Measurements from ENCODE around the gene KCNMA1. TPM values are rescaled to one million over a fixed set of nuclear protein-coding genes. Genes with fewer than 3 reads are reported as not detected.
A peak's percentile ranks its signal among the peaks of the same experiment; 100 is the strongest.

The KCNMA1 gene
- total RNA-seq, 2 donors from 2014 or later, result 29.1 to 37.9 TPM

GRCh38 chr10:77180104-77180503 is 457.5 kb downstream of the KCNMA1 start:
- H3K27ac ChIP-seq, result peak overlapping the region in 1 of 2 donors; percentile 50
- no peak for TF ChIP-seq CTCF (IDR thresholded peaks at IDR 0.05)
- no peak for TF ChIP-seq POLR2A (IDR thresholded peaks at IDR 0.05)
- TF ChIP-seq POLR2AphosphoS5 (IDR thresholded peaks at IDR 0.05), result no peak
- DNase-seq (ENCODE audit: low spot score), result no peak
- 87% methylated on average over 2 of the region's 2 CpGs for WGBS
- no peaks in the 10 kb centered on the region for H3K9me3 ChIP-seq
- no peaks in the 10 kb centered on the region for H3K27me3 ChIP-seq (replicated peaks; ENCODE audit: insufficient read depth)
- H3K4me1 ChIP-seq (replicated peaks), result no peaks in the 10 kb centered on the region
- intact Hi-C loops (cut with DNase I), result no loop called here
- H3K36me3 ChIP-seq, result no peaks in the 10 kb centered on the region
- H3K4me3 ChIP-seq, result no peak overlapping the region

GRCh38 chr10:77179015-77179695 is 458.5 kb downstream of the KCNMA1 start:
- Histone ChIP-seq H3K4me3 (no peak overlapping the region), H3K36me3 (no peaks in the 10 kb centered on the region), H3K4me1 (replicated peaks) (no peaks in the 10 kb centered on the region), H3K27me3 (replicated peaks; ENCODE audit: insufficient read depth) (no peaks in the 10 kb centered on the region), H3K9me3 (no peaks in the 10 kb centered on the region), H3K27ac (peak overlapping the region in 1 of 2 donors; percentile 50)
- intact Hi-C loops (cut with DNase I), result loop anchor here (5.0 kb wide), 3 partner anchors 108 to 213 kb away; no protein-coding TSS in a partner anchor
- peak; percentile 51 for DNase-seq (ENCODE audit: low spot score)
- 63% methylated on average over 12 of the region's 12 CpGs for WGBS
- TF ChIP-seq POLR2AphosphoS5 (IDR thresholded peaks at IDR 0.05) (peak; percentile 43), CTCF (IDR thresholded peaks at IDR 0.05) (no peak), POLR2A (IDR thresholded peaks at IDR 0.05) (no peak)

- Histone ChIP-seq H3K4me3 (no peak overlapping the region), H3K36me3 (no peaks in the 10 kb centered on the region), H3K27me3 (replicated peaks; ENCODE audit: insufficient read depth) (no peaks in the 10 kb centered on the region), H3K9me3 (no peaks in the 10 kb centered on the region), H3K4me1 (replicated peaks) (no peaks in the 10 kb centered on the region), H3K27ac (peak overlapping the region in 1 of 2 donors; percentile 50)
- 76% methylated on average over 1 of the region's 1 CpG for WGBS
- intact Hi-C loops (cut with DNase I), result loop anchor here (5.0 kb wide), 3 partner anchors 110 to 215 kb away; no protein-coding TSS in a partner anchor
- TF ChIP-seq POLR2AphosphoS5 (IDR thresholded peaks at IDR 0.05) (no peak), CTCF (IDR thresholded peaks at IDR 0.05) (no peak), POLR2A (IDR thresholded peaks at IDR 0.05) (no peak)
- DNase-seq (ENCODE audit: low spot score), result no peak
Measured at GRCh38 chr10:77177589-77177988, 460.0 kb downstream of the KCNMA1 start.

- Histone ChIP-seq H3K4me3 (no peak overlapping the region), H3K36me3 (no peaks in the 10 kb centered on the region), H3K27me3 (replicated peaks; ENCODE audit: insufficient read depth) (no peaks in the 10 kb centered on the region), H3K9me3 (no peaks in the 10 kb centered on the region), H3K4me1 (replicated peaks) (no peaks in the 10 kb centered on the region), H3K27ac (no peak overlapping the region)
- TF ChIP-seq POLR2A (IDR thresholded peaks at IDR 0.05) (no peak), CTCF (IDR thresholded peaks at IDR 0.05) (no peak), POLR2AphosphoS5 (IDR thresholded peaks at IDR 0.05) (no peak)
- DNase-seq (ENCODE audit: low spot score), result no peak
- intact Hi-C loops (cut with DNase I), result loop anchor here (5.0 kb wide), 3 partner anchors 110 to 215 kb away; no protein-coding TSS in a partner anchor
Measured at GRCh38 chr10:77177161-77177560, 460.4 kb downstream of the KCNMA1 start.

- no peaks in the 10 kb centered on the region for H3K4me1 ChIP-seq (replicated peaks)
- TF ChIP-seq POLR2AphosphoS5 (IDR thresholded peaks at IDR 0.05) (no peak), POLR2A (IDR thresholded peaks at IDR 0.05) (no peak), CTCF (IDR thresholded peaks at IDR 0.05) (no peak)
- WGBS, result 74% methylated on average over 3 of the region's 3 CpGs
Measured at GRCh38 chr10:77176232-77176631, 461.4 kb downstream of the KCNMA1 start.

More at GRCh38 chr10:77176232-77176631, 461.4 kb downstream of the KCNMA1 start:
- intact Hi-C loops (cut with DNase I), result loop anchor here (5.0 kb wide), 3 partner anchors 111 to 216 kb away; no protein-coding TSS in a partner anchor
- H3K27ac ChIP-seq, result peak overlapping the region; percentile 25 to 32
- H3K4me3 ChIP-seq, result no peak overlapping the region
- H3K27me3 ChIP-seq (replicated peaks; ENCODE audit: insufficient read depth), result no peaks in the 10 kb centered on the region
- H3K36me3 ChIP-seq, result no peaks in the 10 kb centered on the region
- H3K9me3 ChIP-seq, result no peaks in the 10 kb centered on the region
- no peak for DNase-seq (ENCODE audit: low spot score)
